Endothelial cell of umbilical vein (primary cell): Measurements from ENCODE around the gene SELL. TPM values are rescaled to one million over a fixed set of nuclear protein-coding genes. Genes with fewer than 3 reads are reported as not detected.

Experiments
- BruUV-seq: library from RNA; stranded (reverse); fragments of 400-500 nt; replicated peaks from 2 replicates; lab custom pipeline; 2021; lab: Mats Ljungman, UMichigan
- CTCF ChIA-PET: fragments of 300-600, 350-600 bp; sonication (Branson Sonifier 250); formaldehyde crosslinking; loops from one replicate; lab custom pipeline; 2021; ENCODE audit warnings: antibody characterized with exemption, inconsistent platforms; lab: Charles Lee
- POLR2A ChIA-PET: fragments of 300-600, 350-600 bp; sonication (Branson Sonifier 250); formaldehyde crosslinking; loops from one replicate; lab custom pipeline; 2021; ENCODE audit warnings: antibody characterized with exemption, inconsistent platforms; lab: Charles Lee
- DNase-seq: peaks from one replicate; pipeline ENCODE4 v3.0.0-alpha.2; 2011; ENCODE audit warnings: low read depth, low spot score
- FAIRE-seq: peaks from 2 replicates; lab custom pipeline; 2011; peaks lifted over from hg19 to GRCh38; lab: Jason Lieb, UNC
- H2AFZ ChIP-seq: 2 replicates; pipeline ENCODE4 v1.6.0; 2012; ENCODE audit warnings: low read depth, low read length, control low read depth, inconsistent platforms
- H3K27ac ChIP-seq: 2 replicates; pipeline ENCODE4 v1.5.1; 2011; ENCODE audit warnings: low read depth, mild to moderate bottlenecking, control low read depth, low read length, moderate library complexity; ENCODE audit not compliant: insufficient read depth
- H3K27me3 ChIP-seq, 2 experiments: 2 replicates each; pipeline versions ENCODE4 v1.6.0 to v1.6.1; 2011; ENCODE audit warnings: low read length in 2 of 2, mixed read lengths in 1 of 2; ENCODE audit not compliant: control insufficient read depth in 2 of 2, insufficient read depth in 2 of 2
- H3K36me3 ChIP-seq, 2 experiments: 2 replicates in 1 of 2; 3 replicates in 1 of 2; pipeline ENCODE4 v1.5.1; 2011; ENCODE audit warnings: low read length in 2 of 2, mild to moderate bottlenecking in 1 of 2, moderate library complexity in 1 of 2; ENCODE audit not compliant: control insufficient read depth in 2 of 2, insufficient read depth in 2 of 2; ENCODE audit errors: extremely low read depth in 1 of 2
- H3K4me1 ChIP-seq: 3 replicates; pipeline ENCODE4 v1.5.1; 2011; ENCODE audit warnings: mild to moderate bottlenecking, low read length; ENCODE audit not compliant: control insufficient read depth, insufficient read depth; ENCODE audit errors: extremely low read depth
- H3K4me2 ChIP-seq: 2 replicates; pipeline ENCODE4 v1.6.1; 2011; ENCODE audit warnings: low read length, control low read depth, mixed read lengths; ENCODE audit not compliant: insufficient read depth
- H3K4me3 ChIP-seq, 3 experiments: fragments of 200-600 bp in 1 of 3; sonication (generic), shearing (Covaris generic) in 1 of 3; replicated peaks in 1 of 3; 2 replicates each; pipeline ENCODE4 v1.5.1; 2011 to 2016; ENCODE audit warnings: control low read depth in 3 of 3, low read length in 3 of 3, mild to moderate bottlenecking in 2 of 3, inconsistent platforms in 1 of 3, low read depth in 1 of 3, moderate library complexity in 1 of 3; ENCODE audit not compliant: insufficient read depth in 1 of 3
- H3K79me2 ChIP-seq: 2 replicates; pipeline ENCODE4 v1.6.0; 2012; ENCODE audit warnings: low read length, inconsistent platforms; ENCODE audit not compliant: control insufficient read depth, insufficient read depth
- H3K9ac ChIP-seq: replicated peaks from 2 replicates; pipeline ENCODE3; 2011; ENCODE audit warnings: low read length, control low read depth; ENCODE audit not compliant: insufficient read depth; ENCODE audit errors: extremely low read depth
- H3K9me1 ChIP-seq: replicated peaks from 3 replicates; pipeline ENCODE4 v1.6.0; 2011; ENCODE audit warnings: mild to moderate bottlenecking, low read length; ENCODE audit not compliant: control insufficient read depth, insufficient read depth; ENCODE audit errors: extremely low read depth
- H3K9me3 ChIP-seq: replicated peaks from 2 replicates; pipeline ENCODE4 v1.5.1; 2012; ENCODE audit warnings: low read length, inconsistent platforms; ENCODE audit not compliant: control insufficient read depth, insufficient read depth
- H4K20me1 ChIP-seq: replicated peaks from 2 replicates; pipeline ENCODE3; 2011; ENCODE audit warnings: mild to moderate bottlenecking, low read length; ENCODE audit not compliant: control insufficient read depth, insufficient read depth; ENCODE audit errors: extremely low read depth
- EZH2 ChIP-seq: IDR thresholded peaks from 2 replicates; pipeline ENCODE4 v1.6.1; 2012; ENCODE audit warnings: borderline replicate concordance, low read depth, mild to moderate bottlenecking, moderate library complexity, low read length, inconsistent platforms; ENCODE audit not compliant: severe bottlenecking
- FOS ChIP-seq: IDR thresholded peaks from 2 replicates; pipeline ENCODE4 v1.6.1; 2011; ENCODE audit warnings: mild to moderate bottlenecking, low read length, moderate library complexity, borderline replicate concordance; ENCODE audit not compliant: insufficient read depth
- GATA2 ChIP-seq: IDR thresholded peaks from 2 replicates; pipeline ENCODE4 v1.7.0; 2011; ENCODE audit warnings: low read depth, mild to moderate bottlenecking, moderate library complexity, mixed read lengths, low read length; ENCODE audit not compliant: insufficient read length, insufficient read depth
- JUN ChIP-seq: IDR thresholded peaks from 2 replicates; pipeline ENCODE4 v1.6.1; 2011; ENCODE audit warnings: borderline replicate concordance, low read depth; ENCODE audit not compliant: insufficient read length, insufficient read depth
- MYC ChIP-seq: IDR thresholded peaks from one replicate; pipeline ENCODE4 v1.6.1; 2011; ENCODE audit warnings: mild to moderate bottlenecking, low read depth, low read length
- POLR2A ChIP-seq: IDR thresholded peaks from 2 replicates; pipeline ENCODE4 v1.6.1; 2012; ENCODE audit warnings: low read depth, mild to moderate bottlenecking, control low read depth, low read length
- POLR2AphosphoS5 ChIP-seq: IDR thresholded peaks from 2 replicates; pipeline ENCODE4 v1.6.1; 2012; ENCODE audit warnings: low read depth, mild to moderate bottlenecking, control low read depth, low read length, moderate library complexity; ENCODE audit not compliant: insufficient read depth
- dilution Hi-C: fragments of 300-500 bp; cut with MboI; formaldehyde crosslinking; loops from one replicate; pipeline ENCODE4 v1.15.0; 2019; ENCODE audit warnings: low sequenced_read_pairs; ENCODE audit not compliant: extremely low pct_ligation_motif_present
- intact Hi-C: fragments of 100-400 bp; cut with micrococcal nuclease; formaldehyde crosslinking; loops from one replicate; pipeline ENCODE4 v1.10.0; 2022
- polyA plus RNA-seq, 4 experiments: library from polyadenylated mRNA; depleted of rRNA in 3 of 4; stranded (reverse) in 3 of 4; unstranded in 1 of 4; fragments of >200 nt; gene quantifications; 2 replicates each; pipeline versions ENCODE4 v1.2.1 to v1.2.3, GENCODE V29; 2011 to 2012; ENCODE audit warnings: missing spikeins in 1 of 4
- total RNA-seq: library from RNA; stranded (reverse); gene quantifications from 2 replicates; pipeline ENCODE4 v1.2.3, GENCODE V29; 2021
- TF ChIP-seq, protein P1 (sequence below), 2 donors: IDR thresholded peaks; 1 replicate in 1 of 2; 2 replicates in 1 of 2; pipeline ENCODE4 v1.5.1; 2011; ENCODE audit warnings: low read length in 2 of 2, mild to moderate bottlenecking in 2 of 2, moderate library complexity in 2 of 2, control low read depth in 1 of 2, inconsistent platforms in 1 of 2, low read depth in 1 of 2; ENCODE audit not compliant: insufficient read depth in 1 of 2; ENCODE audit errors: extremely low read depth in 1 of 2
- TF ChIP-seq, protein P2 (sequence below): IDR thresholded peaks from 2 replicates; pipeline ENCODE4 v1.6.1; 2011; ENCODE audit not compliant: insufficient read depth, insufficient read length

SELL gene
- total and polyA plus RNA-seq, 2 donors (not counting 3 experiments of a cell fraction or from before 2014, with no cell fraction given) = 0.68 to 1.8 TPM

DNA sequence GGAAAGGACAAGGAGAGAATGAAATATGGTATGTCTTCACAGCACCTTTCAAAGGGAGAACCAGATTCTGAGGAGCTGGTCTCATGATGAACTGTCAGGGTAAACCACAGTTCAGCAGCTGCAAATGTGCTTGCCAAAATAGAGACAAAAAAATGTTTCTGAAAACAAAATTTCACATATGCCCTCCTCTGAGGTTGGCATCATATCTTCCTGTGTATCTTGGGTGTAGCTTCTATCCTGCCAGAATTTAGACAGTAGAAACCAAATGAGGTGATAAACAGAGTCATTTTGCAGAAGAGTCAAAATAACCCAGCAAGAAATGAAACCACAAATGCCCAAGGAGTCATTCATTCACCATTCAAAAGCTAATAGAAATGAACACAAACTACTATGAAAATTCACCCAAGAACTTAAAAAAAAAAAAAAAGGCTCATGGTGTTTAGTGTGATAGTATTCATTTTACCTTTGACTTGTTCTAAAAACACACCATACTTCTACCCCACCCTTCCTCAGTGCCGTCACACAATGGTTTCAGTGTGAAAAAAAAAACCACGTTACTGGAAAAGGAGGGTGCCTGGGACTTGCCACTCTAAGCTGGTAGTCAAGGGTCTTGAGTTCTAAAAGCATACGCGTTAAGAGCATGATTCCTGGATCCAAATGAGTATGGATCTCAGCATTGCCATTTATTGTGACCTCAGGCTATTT lies 18.5 kb downstream of the SELL start:
- peaks cover 5% of the 10 kb centered on the region for H3K4me1 ChIP-seq
- CTCF ChIA-PET = interaction anchor here (0.9 to 2.7 kb wide), 3 partner anchors 19 to 147 kb away, joined by 3 to 9 read pairs (median 5); no protein-coding TSS in a partner anchor
- no TSS peak for BruUV-seq
- no peak overlapping the region for H2AFZ ChIP-seq
- POLR2A ChIA-PET = no interaction called here
- no peak overlapping the region for H3K4me2 ChIP-seq
- FAIRE-seq (no peak), DNase-seq (no peak)
- H3K36me3 ChIP-seq = no peaks in the 10 kb centered on the region
- H4K20me1 ChIP-seq = no peaks in the 10 kb centered on the region
- H3K9me3 ChIP-seq = no peaks in the 10 kb centered on the region
- H3K9me1 ChIP-seq = no peaks in the 10 kb centered on the region
- dilution Hi-C loops (no loop called here), intact Hi-C loops (no loop called here)
- H3K27me3 ChIP-seq = no peaks in the 10 kb centered on the region
- TF ChIP-seq MYC (no peak), POLR2AphosphoS5 (no peak), FOS (no peak), JUN (no peak), POLR2A (no peak), EZH2 (no peak), GATA2 (no peak)
- TF ChIP-seq, protein P1, sequence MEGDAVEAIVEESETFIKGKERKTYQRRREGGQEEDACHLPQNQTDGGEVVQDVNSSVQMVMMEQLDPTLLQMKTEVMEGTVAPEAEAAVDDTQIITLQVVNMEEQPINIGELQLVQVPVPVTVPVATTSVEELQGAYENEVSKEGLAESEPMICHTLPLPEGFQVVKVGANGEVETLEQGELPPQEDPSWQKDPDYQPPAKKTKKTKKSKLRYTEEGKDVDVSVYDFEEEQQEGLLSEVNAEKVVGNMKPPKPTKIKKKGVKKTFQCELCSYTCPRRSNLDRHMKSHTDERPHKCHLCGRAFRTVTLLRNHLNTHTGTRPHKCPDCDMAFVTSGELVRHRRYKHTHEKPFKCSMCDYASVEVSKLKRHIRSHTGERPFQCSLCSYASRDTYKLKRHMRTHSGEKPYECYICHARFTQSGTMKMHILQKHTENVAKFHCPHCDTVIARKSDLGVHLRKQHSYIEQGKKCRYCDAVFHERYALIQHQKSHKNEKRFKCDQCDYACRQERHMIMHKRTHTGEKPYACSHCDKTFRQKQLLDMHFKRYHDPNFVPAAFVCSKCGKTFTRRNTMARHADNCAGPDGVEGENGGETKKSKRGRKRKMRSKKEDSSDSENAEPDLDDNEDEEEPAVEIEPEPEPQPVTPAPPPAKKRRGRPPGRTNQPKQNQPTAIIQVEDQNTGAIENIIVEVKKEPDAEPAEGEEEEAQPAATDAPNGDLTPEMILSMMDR (IDR thresholded peaks at IDR 0.05; ENCODE audit: extremely low read depth in 1 of 2, insufficient read depth in 1 of 2, low read depth in 1 of 2, low read length in 2 of 2) = no peak
- TF ChIP-seq, protein P2, sequence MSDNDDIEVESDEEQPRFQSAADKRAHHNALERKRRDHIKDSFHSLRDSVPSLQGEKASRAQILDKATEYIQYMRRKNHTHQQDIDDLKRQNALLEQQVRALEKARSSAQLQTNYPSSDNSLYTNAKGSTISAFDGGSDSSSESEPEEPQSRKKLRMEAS = no peak
- no peak overlapping the region for H3K4me3 ChIP-seq
- no peaks in the 10 kb centered on the region for H3K79me2 ChIP-seq
- H3K27ac ChIP-seq = no peak overlapping the region
- H3K9ac ChIP-seq = no peak overlapping the region
